GM20431 (cell line): Measurements from ENCODE around the gene FAM20C.

ENCODE experiments used
- in situ Hi-C: fragments of 300-500 bp; cut with MseI, MboI; formaldehyde crosslinking; loops from one replicate; pipeline ENCODE4 v1.15.0; 2020; ENCODE audit warnings: low sequenced_read_pairs; ENCODE audit not compliant: unreplicated experiment

Gene FAM20C

DNA sequence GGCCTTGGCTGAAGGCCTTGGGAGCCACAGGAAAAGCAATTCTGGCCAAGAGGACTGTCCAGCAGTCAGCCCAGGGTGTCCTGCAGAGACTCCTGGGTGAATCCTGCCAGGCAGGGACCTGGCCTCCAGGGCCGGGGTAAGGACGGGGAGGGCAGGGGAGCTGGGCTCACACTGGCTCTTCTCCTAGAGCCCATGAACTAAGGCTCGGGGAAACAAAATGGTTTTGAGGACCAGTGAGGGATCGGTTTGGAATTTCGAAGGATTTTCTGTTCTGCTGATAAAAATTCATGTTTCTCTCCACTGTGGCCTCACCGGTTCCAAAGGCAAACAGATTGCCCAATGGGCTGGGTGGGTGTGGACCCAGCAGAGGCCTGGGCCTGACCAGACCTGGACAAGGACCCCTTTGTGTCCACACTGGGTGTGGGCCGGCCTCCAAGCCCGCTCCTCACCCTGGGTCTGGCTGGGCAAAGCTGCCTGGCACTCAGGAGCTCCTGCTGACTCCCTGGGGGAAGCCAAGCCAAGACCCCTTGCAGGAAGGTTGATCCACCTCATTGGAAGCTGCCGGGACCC lies 27.3 kb downstream of the FAM20C start:
- in situ Hi-C loops: no loop called here

DNA sequence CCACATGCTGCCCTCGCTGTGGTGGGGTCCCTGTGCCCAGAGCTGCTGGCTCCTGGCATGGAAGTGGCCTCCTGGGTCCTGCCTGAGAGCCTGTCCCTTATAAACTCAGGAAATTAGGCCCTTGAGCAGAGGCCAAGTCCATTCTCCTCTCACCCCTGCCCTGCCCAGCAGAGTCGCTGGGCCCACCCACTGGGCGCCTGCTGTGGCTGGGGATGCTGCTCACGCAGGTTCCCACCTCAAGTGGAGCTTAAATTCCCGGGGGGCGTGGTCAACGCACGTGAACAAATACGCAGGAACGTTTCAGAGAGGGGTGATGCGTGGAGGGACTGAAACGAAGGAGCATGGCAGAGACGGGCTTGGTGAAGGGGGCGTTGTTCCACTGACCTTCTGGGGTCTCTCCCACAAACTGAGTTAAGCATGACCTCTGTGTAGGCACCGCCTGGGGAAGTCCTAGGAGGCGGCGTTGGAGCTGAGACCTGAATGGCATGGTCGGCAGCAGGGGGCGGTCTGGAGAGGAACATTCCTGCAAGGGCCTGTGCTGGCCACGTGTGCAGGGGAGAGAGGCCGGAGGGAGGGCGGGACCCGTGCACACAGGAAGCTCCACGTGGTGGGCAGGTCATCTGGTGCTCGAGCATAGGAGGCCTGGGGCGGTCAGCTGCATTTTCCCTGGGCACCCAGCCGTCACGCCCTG lies 27.9 kb downstream of the FAM20C start:
- in situ Hi-C loops: no loop called here

DNA sequence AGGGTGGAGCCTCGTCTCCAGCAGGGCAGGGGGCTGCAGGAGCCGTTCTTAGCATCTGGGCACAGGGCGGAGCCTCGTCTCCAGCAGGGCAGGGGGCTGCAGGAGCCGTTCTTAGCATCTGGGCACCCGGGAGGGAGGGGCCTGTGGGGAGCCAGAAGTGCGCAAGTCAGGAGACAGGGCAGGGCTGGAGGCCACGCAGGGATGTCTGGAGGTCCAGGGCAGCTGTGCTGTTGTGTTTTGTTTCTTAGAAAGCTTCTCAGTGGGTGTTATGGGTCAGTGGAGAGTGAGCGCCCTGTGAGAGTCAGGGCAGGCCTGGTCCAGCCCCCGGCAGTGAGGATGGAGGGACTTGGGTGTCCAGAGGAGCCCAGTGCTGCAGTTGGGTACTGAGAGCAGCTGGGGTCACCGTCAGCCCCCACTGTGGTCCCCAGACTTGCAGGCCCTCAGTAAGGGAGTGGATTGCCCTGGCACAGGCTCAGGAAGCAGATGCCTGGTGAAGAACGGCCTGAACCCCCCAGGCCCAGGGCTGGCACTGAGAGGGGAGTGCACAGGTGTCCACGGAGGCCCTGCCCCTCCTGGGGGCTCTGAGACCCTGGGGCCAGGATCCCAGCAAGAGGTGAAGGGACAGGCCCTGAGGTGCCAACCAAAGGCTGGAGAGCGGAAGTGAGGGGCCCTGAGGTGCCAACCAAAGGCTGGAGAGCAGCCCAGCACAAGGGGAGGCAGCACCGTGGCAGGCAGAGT lies 29.8 kb downstream of the FAM20C start:
- in situ Hi-C loops: no loop called here

DNA sequence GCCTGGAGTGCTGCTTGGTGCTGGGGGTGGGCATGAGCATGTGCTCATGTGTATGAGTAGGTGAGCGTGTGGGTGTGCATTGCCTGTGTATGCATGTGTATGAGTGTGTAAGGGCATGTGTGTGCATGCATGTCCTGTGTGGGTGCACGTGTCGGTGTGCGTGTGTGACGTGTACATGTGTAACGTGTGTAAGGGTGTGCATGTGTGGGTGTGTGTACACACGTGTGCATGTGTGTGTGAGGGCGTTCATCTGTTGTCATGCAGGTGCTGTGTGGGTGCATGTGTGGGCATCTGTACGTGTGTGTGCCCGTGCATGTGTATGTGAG lies 30.3 kb downstream of the FAM20C start:
- in situ Hi-C loops: no loop called here

DNA sequence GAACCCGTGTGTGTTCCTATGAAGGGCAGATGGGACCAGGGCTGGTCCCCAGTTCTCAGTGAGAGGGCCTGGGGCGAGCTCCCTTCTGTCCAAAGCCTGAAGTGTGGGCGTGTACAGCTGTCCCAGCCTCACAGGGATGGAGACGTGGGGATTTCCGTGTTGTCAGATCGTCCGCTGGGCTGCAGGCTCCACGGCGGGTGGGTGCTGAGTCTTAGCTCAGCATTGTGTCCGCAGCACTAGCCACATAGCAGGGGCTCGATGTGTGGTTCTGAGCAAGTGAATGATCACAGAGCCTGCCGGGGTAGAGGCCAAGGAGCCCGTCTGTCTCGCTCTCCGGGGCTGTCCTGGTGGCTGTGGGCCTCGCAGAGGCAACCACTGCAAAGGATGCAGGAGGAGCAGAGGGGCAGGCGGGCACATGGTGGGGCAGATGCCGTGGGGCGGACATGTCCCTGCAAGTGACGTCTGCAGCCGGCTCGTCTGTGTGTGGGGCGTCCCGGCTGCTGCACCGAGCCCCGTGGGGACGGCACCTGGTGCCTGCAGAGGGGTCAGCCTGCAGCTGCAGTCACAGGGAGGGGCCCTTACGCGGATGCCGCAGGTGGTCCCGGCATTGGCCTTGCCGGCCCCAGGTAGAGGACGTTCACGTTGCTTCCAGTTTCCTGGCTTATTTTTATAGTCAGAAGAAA lies 30.9 kb downstream of the FAM20C start:
- in situ Hi-C loops: no loop called here

DNA sequence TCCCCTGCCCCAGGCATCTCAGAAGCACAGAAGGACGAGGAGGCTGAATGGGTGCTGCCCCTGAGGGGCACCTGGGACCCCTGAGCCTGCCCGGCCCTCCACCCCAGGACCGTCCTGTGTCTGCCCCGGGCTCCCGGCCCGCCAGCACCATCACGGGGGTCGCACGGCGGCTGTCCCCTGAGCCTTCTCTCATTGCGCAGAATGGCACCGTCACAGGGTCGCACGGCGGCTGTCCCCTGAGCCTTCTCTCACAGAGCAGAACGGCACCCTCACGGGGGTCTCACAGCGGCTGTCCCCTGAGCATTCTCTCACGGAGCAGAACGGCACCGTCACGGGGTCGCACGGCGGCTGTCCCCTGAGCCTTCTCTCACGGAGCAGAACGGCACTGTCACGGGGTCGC lies 31.5 kb downstream of the FAM20C start:
- in situ Hi-C loops: no loop called here

DNA sequence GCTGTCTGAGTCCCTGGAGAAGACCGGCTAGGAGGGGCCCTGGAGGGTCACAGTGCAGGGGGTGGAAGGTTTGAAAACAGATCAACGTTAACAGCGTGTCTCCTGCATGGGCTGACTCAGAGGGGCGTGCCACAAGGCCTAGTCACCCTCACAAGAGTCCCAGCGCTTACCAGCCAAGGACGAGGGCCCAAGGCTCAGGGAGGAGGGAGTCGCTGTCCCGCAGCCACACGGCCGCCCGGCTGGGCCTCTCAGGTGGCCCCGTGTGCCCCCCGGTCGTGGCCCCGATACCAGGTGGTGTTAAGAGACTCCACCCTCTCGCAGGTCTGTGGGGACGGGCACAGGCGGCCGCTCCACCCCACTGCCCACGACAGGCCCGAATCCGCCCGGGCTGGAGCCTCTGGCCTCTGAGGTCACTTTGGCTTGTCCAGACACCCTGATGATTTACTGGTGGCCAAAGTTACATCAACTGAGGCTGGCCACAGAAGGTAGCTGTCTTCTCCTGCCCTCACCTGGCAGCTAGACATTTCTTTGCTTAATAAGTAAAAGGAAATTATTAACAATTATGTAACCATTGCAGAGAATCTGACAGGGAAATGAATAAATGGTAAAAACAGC lies 34.0 kb downstream of the FAM20C start:
- in situ Hi-C loops: no loop called here

DNA sequence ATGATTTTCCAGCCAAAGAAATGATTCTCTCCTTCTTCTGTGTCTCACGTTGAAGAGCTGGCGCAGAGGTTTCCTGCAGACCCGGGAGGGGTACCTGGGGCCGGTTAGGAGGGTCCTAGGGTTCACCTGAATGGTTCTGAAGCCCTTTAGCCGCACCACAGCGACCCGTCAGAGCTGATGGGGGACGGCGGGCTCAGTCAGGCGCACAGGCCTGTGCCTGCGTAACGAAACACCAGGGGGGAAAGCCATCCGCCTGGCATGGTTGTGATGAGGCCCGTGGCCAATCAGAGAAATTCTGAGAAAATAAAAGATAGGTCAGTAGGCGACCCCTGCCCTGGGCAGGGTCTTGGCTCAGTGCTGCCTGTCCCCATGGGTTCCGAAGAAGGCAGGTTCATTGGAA lies 35.6 kb downstream of the FAM20C start:
- in situ Hi-C loops: no loop called here

DNA sequence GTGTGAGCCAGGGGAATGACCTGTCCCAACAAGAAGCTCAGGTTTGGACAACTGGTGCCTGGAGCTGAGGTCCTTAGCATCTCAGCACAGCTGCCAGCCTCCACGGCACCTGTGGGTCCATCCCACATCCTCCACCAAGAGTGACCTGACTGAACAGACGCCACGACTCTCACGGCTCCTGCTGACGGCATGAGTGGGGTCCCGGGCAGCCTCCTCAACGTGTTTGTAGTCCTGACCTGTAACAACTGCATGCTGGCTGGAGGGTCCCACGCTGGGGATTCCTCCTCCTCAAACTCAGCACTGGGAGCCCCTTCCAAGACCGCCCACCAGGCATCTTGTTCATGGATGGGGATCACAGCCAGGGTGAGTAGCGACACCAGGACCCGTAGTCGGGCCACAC lies 36.2 kb downstream of the FAM20C start:
- in situ Hi-C loops: no loop called here

DNA sequence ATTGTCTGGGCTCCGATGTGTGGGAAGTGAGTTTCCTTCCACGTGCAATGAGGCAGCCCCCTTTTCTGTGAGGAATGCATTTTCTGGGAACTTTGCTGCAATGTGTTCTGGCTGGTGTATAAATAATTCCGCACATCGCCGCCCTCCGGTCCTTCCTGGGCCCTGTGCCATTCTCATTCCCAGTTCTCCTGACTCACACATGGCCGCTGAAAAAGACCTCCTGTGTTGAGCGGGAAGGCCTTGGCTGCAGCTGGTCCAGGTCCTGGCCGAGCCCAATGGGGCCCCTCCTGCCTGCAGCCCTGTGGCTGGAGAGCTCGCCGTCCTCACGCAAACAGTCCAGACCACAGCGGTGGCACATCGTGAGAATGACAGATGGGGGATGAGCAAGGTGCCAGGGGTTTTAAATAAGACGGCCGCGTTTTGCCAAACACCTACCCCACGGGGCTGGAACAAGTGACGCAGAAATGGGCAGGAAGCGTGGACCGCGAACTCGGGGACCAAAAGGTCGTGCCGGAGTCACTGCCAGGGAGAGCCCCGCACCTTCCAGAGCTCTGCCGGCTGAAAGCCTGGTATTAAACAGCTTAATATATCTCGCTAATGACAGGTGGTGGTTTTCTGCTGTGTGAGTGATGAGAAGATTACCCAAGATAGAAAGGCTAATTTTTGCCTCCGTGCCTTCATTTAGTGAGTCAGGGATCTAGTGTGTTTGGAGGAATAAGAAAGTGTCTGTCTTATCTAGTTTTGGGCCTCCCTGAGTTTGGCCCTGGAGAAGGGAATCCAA lies 37.0 kb downstream of the FAM20C start:
- in situ Hi-C loops: no loop called here

DNA sequence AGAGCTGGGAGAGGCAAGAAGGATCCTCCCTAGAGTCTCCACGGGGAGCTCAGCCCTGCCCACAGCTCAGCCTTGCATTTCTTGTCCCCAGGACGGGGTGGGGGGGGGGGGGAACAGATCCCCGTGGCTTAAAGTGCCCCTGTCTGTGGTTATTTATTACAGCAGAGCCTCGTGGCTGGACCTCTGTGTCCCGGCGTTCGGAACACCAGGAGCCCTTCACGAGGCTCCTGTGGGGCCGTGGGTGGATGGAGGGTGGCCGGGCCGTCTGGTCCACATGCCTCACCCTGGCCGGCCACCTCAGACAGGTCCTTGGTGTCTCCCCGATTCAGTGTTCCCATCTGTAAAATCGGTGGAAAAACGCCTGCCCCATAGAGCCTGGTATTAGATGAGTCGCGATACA lies 37.9 kb downstream of the FAM20C start:
- in situ Hi-C loops: no loop called here

DNA sequence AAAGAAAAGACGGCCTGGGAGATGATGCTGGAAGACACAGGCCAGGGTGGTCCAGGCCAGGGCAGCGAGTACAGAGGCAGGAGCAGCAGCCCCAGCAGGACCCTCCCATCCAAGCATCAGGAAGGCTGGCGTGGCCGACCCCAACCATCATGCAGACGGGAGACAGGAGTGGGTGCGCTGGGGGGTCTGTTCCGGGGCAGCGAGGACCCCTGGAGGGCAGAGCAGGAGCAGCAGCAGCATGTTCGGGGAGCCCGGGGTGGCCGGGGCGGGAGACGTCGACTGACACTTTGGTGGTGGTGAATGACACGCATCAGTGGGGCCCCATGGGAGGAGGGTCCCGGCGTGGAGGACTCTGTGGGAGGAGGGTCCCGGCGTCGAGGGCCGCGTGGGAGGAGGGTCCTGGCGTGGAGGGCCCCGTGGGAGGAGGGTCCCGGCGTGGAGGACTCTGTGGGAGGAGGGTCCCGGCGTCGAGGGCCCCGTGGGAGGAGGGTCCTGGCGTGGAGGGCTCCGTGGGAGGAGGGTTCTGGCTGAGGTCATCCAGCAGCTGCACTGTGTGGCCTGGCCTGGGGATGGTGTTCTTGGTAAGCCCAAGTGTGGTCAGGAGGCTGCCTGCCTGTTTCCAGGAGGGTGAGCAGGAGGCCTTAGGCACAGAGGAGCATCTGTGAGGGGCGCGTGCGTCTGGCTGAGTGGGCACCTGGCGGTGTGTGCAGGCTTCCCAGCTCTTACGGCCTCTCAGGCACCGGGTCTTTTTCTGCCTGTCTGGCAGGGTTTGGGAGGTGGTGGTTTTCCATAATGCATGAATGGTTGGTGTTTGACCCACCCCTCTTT lies 38.9 kb downstream of the FAM20C start:
- in situ Hi-C loops: no loop called here

DNA sequence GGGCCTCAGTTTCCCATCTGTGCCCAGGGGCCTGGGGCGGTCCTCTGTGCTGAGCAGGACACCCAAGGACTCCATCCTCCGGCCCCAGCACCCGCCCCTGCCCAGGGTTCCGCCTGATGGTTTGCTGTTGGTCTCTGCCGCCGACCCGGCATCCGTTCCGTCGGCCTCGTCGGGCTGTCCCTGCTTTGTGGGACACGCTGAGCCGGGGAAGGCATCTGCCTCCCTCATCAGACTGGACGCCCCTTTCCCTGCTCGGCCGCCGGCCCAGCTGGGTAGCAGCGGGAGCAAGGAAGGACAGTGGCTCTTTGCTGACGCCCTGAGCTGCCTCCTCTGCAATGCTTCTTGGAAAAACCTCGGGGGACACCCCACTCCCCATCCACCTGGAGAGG lies 39.5 kb downstream of the FAM20C start:
- in situ Hi-C loops: no loop called here

DNA sequence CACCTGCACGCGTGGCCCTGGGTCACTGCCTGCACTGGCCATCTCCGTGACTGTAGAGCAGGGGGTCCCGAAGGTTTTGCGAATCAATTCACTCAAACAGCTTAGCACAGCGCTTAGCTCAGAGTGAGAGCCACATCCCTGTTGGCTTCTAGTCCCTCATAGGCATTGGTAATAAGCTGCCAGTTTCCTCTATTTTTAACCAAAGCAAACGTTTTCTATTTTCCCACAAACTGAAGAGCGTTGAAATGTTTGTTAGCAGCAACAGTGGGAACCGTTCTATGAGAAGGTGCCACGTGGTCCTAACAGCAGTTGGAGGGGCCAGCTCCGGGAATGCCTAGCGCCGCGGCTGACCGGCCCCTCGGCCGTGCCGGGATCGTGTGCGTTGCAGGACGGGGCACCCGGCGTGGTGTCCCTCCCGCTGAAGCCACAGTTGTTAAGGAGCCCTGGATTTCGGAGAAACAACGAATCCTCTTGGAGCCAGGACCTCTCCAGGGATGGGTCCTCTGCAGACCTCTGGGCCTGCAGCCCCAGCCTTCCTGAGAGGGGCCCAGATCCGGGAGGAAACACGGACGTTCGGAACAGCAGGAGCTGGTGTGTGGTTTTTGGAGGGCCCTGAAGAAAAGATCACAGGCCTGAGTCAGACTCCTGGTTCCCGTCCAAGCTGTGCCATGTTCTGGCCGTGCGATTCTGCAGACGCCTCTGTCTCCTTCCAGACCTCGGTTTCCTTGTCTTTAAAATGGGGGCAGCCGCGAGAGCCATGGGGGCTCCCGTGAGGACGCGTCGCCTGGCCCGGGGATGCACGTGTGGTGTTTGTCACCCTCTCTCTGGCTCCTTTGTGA lies 40.3 kb downstream of the FAM20C start:
- in situ Hi-C loops: no loop called here

DNA sequence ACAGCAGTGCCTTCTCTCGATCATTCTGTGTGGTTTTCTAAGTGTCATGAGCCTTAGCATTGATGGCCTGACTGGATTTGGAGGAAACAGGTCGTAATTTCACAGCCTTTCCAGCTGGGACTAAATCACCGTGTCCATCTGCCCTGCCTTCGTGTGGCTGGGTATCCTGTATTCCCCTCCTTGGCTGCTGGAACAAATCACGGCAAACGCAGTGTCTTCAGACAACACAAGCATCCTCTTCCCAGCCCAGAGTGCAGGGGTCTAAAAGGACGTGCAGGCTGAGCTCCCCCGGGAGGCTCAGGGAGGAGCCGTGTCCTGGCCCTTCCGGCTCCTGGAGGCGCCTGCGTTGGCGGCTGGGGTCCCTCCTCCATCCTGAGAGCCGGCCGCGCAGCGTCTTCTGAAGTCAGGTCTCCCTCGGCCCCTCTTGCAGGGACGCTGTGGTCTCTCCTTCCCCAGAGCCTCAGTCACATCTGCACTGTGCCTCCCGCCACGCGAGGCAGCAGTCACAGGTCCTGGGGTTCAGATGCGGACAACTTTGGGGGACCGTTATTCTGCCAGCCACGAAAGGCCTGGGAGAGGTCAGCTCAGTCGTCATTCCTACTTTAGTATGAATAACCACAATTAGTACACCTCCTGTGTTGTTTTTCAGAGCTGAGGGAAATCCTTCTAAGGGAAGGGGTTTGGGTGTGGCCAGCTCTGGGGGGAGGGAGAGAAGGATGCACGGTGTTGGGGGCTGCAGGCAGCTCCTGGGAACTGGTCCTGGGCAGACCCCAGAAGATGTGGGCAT lies 41.1 kb downstream of the FAM20C start:
- in situ Hi-C loops: no loop called here

DNA sequence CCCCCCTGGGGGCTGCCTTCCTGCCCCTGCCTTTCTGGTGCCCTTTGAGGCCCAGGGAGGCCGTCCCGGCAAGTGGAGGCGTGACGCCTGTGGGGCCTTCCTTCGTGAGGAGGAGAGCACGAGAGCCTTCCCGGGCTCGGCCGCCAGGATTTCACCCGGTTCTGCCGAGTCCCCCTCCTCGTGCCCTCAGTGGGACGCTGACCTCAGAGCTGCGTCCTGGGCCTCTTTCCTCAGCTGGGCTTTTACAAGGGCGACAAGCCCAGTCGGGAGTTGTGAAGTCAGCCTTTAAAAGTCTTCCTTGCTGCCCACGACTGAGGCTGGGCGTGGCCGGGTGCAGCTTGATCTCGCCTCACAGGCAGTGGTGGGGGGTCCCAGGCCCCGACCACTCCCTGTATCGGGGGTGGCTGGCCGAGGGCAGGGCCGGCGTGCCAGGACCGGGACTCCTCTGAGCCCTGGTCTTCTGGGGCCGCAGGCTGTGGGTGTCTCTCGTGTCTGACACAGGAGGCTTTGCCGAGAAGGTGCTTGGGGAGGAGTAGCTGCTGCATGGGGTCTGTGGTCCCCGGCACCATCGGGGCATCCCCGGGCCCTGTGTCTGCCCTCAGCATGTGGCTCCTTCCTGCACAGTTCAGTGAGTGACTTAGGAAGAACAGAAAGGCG lies 41.8 kb downstream of the FAM20C start:
- in situ Hi-C loops: no loop called here
